GM21515 (cell line): ENCODE results near the gene OR51V1.
A peak's percentile ranks its signal among the peaks of the same experiment; 100 is the strongest.
"Not testable (repeated sequence)": the region's sequence is repeated elsewhere in the genome, so short reads cannot be mapped to it uniquely, and the experiment has no call there.

Source experiments
- ATAC-seq: cut with Tn5 transposase; IDR thresholded peaks from one replicate; pipeline ENCODE4 v1.9.1; 2021; ENCODE audit not compliant: unreplicated experiment

Gene OR51V1, protein sequence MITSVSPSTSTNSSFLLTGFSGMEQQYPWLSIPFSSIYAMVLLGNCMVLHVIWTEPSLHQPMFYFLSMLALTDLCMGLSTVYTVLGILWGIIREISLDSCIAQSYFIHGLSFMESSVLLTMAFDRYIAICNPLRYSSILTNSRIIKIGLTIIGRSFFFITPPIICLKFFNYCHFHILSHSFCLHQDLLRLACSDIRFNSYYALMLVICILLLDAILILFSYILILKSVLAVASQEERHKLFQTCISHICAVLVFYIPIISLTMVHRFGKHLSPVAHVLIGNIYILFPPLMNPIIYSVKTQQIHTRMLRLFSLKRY

DNA sequence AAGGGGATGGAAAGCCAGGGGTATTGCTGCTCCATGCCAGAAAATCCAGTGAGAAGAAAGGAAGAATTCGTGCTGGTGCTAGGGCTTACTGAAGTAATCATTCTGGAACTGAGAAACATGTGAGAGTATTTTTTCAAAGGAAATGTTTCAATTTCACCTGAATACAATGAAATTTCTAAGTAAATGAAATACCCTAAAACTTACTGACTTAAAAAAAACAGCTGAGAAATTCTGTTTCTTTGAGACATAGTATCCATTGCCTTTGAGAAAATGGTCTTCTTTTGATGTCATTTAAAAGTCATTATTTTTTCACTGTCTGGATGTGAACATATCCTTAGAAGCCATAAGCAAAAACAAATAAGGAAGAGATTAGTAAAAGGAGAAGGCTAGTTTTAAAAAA, at the start of gene OR51V1:
Gene OR51V1, minus strand, starts transcription at position 101 of the 400 bp plus-strand sequence. Its CDS starts 0 bp downstream, at position 101.
- no peak for ATAC-seq

DNA sequence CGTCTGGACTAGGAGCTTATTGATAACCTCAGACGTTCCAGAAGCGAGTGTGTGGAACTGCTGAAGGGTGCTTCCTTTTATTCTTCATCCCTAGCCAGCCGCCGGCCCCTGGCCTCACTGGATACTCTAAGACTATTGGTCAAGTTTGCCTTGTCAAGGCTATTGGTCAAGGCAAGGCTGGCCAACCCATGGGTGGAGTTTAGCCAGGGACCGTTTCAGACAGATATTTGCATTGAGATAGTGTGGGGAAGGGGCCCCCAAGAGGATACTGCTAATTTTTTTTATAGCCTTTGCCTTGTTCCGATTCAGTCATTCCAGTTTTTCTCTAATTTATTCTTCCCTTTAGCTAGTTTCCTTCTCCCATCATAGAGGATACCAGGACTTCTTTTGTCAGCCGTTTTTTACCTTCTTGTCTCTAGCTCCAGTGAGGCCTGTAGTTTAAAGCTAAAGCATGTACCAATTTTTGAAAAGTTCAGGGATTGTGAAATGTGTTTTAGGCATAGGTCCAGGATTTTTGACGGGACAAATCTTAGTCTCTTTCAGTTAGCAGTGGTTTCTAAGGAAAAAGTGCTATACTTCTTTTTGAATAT, 49.4 kb upstream of the OR51V1 start, which contains the start of gene HBG1:
Gene HBG1, minus strand, starts transcription at position 51 of the 590 bp plus-strand sequence. CDS start 53 bp downstream, outside the sequence.
- not testable (repeated sequence) for ATAC-seq

DNA sequence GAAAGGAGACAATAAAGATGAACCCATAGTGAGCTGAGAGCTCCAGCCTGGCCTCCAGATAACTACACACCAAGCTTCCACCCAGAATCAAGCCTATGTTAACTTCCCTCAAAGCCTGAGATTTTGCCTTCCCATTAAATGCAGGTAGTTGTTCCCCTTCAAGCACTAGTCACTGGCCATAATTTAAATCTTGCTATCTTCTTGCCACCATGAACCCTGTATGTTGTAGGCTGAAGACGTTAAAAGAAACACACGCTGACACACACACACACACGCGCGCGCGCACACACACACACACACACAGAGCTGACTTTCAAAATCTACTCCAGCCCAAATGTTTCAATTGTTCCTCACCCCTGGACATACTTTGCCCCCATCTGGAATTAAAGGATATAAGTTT, 48.0 kb upstream of the OR51V1 start:
- not testable (repeated sequence) for ATAC-seq

DNA sequence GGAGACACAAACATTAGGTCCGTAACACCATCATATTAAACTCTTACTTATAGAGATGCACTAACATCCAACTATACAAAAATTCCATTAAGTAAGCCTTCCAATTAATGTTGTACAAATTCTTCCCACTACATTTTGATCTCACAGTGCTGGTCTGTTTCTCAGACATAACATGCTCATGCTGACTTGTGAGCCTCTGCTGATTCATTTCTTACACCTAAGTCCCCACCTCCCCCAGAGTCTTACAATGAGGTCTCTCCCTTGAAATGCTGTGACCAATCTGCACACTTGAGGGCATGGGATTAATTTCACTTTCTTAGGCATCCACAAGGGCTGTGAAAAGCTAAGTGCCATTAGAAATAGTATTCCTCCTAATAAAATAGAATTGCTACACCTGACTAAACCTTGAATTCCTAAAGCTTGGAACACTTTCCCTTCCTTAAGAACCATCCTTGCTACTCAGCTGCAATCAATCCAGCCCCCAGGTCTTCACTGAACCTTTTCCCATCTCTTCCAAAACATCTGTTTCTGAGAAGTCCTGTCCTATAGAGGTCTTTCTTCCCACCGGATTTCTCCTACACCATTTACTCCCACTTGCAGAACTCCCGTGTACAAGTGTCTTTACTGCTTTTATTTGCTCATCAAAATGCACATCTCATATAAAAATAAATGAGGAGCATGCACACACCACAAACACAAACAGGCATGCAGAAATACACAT, 47.1 kb upstream of the OR51V1 start:
- ATAC-seq: no peak

DNA sequence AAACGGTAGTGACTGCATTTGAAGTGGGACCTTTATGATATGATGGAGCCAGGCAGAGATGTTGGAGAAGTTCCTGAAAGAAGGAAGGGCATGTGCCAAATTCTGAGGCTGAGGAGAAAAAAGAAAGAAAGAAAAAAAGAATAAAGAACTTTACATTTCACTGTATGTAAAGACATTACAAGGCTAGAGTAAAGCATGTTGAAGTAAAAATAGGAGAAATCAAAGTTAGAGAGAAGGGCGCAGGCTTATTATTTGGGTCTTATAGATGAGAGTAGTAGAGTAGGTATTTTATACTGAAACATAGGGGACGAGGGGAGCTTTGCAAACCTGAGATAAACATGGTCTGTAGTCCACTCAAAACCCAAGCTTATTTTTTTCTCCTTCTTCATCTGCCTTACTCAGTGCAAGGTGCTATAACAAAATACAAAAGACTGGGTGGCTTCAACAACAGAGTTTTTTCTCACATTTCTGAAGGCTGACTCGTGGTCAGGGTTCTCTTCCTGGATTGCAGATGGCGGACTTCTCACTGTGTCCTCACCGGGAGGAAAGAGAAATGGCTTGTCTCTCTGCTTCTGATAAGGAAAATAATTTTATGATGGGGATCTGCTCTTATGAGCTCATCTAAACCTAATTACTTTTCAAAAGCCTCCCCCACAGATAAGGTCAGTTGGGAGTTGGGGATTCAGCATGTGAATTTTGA, 46.4 kb upstream of the OR51V1 start:
- no peak for ATAC-seq

DNA sequence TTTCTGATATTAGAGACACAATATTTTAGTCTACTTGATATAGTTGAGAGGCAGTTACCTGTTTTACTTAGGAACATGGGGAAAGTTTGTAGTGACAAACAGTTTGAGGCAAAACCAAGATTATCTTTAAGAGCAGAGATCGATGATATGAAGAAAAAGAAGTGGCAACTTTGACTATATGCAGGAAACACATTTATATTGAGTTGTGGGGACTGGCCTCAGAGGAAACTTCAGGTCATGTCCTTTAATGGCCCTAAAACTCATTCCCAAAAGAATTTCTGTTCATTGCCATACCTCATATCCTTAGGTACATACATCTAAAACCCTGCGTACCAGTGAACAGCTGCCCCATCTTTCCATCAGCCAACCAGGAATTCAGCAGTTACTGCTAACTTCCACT, 44.7 kb upstream of the OR51V1 start:
- ATAC-seq: no peak

DNA sequence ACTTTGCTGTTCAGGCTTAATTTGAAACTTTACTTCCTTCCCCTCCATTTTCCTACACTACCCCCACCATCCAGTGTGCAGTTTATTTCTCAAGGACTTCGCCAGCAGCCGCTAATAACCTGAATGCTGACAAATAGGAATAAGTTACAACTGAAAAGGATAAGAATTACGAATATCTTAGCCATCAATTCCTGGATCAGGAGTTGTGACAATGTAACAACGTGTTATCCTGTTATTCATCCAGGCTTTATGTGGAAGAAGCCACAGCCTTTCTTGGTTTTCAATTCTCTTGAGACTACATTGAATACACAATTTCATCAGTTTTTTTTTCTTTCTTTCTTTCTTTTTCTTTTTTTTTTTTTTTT, 43.3 kb upstream of the OR51V1 start:
- no peak for ATAC-seq

DNA sequence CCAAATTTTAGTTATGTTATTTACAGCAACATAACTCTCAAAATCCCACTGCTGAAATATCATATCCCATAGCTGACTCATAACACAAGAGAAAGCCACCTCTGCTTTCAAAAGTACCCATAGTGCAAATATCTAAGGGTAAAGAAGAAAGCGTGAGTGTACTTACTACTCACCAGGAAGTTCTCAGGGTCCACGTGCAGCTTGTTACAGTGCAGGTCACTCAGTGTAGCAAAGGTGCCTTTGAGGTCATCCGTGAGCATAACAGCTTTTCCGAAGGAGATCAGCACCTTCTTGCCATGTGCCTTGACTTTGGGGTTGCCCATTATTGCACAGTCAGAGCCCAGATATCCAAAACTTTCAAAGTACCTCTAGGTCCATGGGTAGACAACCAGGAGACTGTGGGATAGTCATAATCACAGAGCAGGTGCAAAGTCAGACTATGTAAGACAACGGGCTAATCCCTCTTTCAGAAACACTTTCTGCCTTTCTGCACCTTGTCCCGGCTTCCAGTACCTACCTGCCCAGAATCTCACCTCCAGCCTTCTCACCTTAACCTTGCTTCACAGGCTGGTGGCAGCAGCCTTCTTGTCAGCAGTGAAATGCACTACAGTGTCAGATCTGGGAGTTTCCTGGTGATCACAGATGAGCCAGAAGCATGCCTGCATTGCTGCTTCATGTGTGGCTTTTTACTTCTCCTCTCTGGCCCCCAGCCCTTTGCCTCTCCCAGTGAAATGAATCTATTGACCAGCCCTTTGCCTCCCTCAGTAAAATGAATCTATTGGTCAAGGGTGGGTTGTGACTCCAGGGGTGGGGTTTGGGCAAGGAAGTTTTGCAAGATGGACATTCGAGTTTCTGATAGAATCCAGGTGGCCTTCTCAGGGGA, 42.7 kb upstream of the OR51V1 start:
- peak; percentile 52 for ATAC-seq

DNA sequence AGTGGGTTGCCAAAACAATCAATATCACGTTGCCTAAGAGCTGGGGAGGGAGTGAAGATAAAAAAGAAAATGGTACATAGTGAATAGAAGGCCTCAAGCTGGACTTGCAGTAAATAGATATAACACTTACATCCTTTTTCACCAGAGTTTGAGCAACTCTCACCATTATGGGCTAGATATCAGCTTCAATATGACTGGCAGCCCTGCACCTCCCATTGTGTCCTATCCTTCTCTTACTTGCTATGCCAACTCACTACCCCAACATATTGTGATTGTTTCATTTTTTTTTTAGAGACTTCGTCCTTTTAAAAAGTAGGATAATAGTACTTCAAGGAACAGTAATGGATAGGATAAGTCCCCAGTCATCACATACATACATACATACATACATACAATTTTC, 41.7 kb upstream of the OR51V1 start:
- no peak for ATAC-seq

DNA sequence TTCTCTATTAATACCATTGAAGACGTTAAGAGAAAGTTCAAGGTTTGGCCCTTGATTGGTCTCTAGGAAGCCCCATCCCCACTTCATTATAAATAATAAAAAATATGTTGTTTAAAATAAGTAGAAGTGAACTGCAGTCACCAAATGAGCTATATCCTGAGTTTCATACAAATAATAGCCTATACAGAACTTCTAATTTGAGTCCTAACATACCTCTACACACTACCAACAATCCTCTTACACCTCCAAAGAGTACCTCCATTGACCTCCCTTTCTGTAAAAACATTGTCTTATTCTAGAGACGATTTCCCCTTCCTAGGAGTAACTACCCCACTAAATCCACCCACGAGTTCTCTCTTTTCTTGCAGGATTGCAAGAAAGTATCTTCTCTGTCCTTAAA, 41.0 kb upstream of the OR51V1 start:
- no peak for ATAC-seq

DNA sequence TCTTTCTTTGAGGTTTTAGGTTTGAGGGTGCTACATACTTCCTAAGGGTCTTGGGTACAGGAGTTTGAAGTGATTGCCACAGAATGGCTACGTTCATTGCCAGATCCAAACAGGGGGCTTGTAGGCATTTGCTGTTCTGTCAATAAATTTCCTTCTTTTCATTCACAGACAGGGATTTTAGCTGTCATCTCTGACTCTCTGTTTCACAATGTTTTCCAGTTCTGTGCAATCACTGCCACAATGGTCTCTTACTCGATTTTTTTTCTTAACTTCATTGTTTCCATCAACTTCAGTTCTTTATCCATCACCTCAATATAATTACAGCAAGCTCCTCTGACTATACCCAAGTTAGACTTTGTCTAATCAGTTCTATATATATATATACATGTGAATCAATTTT, 40.0 kb upstream of the OR51V1 start:
- ATAC-seq: no peak

DNA sequence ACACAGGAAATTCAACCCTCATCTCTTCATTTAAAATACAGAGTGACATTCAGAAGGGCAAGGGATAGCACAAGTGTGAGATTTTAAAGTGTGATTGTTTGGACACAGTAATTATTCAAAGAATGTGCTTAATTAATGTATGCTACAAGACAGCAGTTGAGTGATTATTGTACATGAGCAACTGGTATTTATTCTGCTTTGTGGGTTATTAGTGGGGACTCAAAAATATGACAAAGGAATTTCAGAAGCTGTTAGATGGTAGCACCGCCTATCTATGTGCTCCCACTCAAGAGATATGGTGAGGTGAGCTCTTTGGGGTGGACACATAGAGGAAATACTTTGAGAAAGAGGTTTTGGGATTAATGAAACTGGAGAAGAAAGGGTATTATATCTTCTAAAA, 39.6 kb upstream of the OR51V1 start:
- no peak for ATAC-seq

DNA sequence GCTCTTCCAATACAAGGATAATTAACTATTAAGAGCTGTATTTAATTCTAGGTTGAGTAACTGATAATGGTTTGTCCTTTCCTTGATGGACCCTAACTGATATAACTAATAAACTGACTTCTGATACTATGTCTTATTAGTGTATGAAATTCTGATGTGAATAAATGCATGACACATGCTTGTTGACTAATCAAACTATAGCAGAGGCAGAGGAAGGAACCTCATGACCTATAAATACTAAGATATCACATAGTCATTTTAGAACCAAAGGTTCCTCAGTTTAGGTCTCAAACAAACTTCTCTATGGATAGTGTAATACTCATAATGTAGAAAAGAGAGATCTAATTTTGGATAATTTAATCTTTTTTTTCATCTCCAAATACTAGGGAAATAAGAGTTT, 38.6 kb upstream of the OR51V1 start:
- ATAC-seq: no peak

DNA sequence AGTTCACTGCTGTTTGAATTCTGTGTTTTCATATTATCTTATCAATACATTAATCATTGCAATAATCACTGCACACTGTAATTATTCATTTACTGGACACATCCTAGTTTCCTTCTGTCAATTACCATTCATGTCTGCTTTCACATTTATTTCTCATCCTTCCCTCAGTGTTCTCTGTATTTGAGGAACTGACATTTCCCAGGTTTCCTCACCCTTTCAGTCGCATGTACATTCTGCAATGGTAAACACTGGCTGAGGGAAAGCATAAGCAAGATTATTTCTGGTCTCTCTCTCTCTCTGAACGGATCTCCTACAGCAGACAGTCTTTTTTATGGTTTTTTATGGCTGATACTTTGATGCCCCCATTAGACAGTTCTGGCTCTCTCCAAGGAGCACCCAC, 38.0 kb upstream of the OR51V1 start:
- ATAC-seq: no peak

DNA sequence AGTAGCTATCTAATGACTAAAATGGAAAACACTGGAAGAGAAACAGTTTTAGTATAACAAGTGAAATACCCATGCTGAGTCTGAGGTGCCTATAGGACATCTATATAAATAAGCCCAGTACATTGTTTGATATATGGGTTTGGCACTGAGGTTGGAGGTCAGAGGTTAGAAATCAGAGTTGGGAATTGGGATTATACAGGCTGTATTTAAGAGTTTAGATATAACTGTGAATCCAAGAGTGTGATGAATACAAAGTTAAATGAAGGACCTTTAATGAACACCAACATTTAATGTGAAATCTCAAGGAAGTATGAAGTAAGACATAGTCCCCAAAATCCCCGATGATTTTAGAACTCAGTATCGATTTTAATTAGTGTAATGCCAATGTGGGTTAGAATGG, 36.9 kb upstream of the OR51V1 start:
- ATAC-seq: no peak

DNA sequence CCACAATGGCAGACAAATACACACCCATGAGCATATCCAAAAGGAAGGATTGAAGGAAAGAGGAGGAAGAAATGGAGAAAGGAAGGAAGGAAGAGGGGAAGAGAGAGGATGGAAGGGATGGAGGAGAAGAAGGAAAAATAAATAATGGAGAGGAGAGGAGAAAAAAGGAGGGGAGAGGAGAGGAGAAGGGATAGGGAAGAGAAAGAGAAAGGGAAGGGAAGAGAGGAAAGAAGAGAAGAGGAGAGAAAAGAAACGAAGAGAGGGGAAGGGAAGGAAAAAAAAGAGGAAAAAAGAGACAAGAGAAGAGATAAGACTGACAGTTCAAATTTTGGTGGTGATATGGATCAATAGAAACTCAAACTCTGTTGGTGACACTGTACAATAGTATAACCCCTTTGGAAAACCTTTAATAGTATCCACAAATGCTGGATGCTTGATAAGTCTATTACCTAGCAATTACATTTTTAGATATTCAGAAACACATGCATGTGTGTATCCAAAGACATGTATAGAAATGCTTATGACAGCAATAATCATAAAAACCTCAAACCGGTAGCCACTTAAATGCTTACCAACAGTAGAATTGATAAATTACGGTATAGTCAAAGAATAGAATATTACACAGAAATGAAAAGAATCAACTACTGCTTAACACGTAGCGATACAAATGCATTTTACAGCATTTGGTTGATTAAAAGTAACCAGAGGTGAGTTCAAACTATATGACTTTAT, 35.0 kb upstream of the OR51V1 start:
- ATAC-seq: no peak

DNA sequence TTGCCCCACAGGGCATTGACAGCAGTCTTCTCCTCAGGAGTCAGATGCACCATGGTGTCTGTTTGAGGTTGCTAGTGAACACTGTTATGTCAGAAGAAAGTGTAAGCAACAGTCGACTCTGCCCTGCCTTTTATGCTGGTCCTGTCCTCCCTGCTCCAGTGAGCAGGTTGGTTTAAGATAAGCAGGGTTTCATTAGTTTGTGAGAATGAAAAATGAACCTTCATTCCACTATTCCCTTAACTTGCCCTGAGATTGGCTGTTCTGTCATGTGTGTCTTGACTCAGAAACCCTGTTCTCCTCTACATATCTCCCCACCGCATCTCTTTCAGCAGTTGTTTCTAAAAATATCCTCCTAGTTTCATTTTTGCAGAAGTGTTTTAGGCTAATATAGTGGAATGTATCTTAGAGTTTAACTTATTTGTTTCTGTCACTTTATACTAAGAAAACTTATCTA, 33.9 kb upstream of the OR51V1 start, which contains the start of gene HBD:
Gene HBD, minus strand, starts transcription at position 103 of the 454 bp plus-strand sequence. Its CDS starts 50 bp downstream, at position 53.
- peak; percentile 54 for ATAC-seq

DNA sequence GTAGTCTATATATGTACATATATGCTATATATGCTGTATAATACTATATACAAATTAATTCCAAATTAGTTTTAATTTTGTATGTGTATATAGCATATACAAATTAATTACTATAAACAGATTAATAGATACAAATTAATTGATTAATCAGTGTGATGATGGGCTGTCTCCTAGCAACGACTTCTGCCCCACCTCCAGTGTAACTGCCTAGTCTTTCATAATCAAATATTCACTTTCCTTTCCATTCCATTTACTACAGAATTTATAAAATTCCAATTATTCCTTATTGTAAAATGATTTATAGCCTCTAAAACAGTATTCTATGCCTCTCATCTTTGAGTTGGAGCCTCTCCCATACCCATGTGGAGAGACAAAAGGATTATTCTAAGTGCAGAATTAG, 32.8 kb upstream of the OR51V1 start:
- no peak for ATAC-seq

DNA sequence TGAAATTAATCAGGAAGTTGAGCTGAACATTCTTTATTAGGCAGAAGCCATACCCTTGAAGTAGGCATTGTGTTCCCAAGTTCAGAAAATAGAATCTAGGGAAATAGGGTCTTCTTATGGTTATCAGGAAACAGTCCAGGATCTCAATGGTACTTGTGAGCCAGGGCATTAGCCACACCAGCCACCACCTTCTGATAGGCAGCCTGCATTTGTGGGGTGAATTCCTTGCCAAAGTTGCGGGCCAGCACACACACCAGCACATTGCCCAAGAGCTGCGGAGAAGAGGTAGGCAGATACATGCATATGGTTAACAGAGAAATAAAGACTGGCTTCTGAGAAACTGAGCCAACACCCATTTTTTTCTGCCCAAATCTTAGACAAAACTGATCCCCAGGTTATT, 32.3 kb upstream of the OR51V1 start:
- ATAC-seq: no peak

DNA sequence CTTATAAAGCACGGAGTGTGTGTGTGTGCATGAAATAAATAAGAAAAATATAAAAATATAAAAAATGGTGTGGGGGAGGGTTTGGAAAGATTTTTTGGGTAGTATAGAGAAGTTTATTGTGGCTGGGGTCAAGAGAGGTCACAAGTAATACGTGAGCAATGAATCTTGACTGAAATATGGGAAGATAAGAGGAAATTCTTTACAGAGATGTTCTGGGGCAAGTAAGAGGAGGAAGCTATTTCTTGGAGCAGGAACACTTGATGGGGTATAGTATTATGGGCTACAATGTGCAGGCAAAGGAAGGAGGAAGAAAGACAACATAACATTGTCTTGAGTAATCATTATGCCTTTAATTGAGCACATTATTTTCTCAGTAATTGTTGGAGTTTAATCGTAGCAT, 31.7 kb upstream of the OR51V1 start:
- ATAC-seq: no peak
